Gastroesophageal sphincter (tissue), 3 donors: ENCODE measurements around the gene MGA.

ENCODE experiments used
- EP300 ChIP-seq: sonication (generic); formaldehyde crosslinking; IDR thresholded peaks from one replicate; pipeline ENCODE4 v1.6.1; 2017; ENCODE audit warnings: antibody characterized with exemption, mild to moderate bottlenecking
- TF ChIP-seq, protein P1 (sequence below), 4 experiments: fragments of 200-600 bp in 2 of 4; fragments of 450-650 bp in 2 of 4; sonication (generic) in 1 of 4; IDR thresholded peaks; one replicate each; pipeline ENCODE4 v1.5.1; 2017 to 2019; ENCODE audit warnings: antibody characterized with exemption in 4 of 4, mild to moderate bottlenecking in 2 of 4, moderate library complexity in 2 of 4

DNA sequence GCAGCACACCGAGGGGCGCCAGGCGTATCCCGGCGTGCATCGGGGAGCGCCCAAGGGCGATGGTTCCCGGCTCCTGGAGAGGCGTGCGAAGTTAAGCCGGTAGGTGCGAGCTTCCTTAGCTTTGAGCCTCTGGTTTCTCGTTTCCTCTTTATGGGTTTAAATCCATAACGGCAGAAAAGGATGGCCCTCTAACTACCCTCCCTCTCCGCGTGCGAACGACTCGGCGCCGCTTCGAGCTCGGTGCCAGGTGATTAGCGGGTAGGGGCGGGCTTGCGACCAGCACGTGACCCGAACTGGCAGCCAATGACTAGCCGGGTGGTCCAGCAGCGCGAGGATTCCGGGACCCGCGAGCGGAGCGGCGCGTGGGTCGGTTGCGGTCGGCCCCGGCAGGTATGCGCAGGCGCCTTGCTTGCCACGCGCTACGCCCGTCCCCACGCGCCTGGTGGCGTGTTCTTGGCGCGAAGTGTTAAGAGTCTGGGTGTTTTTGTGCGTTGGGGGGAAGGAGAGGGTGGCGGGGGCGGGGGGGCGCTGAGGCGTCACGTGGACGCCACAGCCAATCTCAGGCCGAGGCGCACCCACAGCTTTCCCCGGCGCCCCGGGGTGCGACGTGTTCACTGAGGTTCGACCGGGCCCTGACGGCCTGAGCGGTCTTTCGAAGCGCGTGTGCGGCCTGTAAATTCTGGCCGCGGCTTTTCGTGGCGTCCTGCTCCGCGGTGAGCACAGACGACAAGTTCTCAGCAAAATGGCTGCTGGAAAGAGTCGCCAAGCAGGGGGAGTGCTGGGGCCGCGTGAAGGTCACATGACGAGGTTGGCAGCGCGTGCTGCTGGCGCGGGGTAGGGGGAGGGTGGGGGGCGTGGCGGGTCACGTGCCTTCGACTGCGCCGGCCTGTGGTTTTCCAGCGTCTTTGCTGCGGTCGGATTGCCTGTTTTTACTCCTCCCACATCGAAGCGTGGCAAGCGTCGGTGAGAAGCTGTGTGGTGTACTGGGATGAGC is 38.7 kb upstream of the MGA start:
- TF ChIP-seq, protein P1, sequence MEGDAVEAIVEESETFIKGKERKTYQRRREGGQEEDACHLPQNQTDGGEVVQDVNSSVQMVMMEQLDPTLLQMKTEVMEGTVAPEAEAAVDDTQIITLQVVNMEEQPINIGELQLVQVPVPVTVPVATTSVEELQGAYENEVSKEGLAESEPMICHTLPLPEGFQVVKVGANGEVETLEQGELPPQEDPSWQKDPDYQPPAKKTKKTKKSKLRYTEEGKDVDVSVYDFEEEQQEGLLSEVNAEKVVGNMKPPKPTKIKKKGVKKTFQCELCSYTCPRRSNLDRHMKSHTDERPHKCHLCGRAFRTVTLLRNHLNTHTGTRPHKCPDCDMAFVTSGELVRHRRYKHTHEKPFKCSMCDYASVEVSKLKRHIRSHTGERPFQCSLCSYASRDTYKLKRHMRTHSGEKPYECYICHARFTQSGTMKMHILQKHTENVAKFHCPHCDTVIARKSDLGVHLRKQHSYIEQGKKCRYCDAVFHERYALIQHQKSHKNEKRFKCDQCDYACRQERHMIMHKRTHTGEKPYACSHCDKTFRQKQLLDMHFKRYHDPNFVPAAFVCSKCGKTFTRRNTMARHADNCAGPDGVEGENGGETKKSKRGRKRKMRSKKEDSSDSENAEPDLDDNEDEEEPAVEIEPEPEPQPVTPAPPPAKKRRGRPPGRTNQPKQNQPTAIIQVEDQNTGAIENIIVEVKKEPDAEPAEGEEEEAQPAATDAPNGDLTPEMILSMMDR (IDR thresholded peaks at IDR 0.05): no peak
- no peak for TF ChIP-seq EP300
